Subcutaneous abdominal adipose tissue (tissue), 5 donors: ENCODE measurements around the gene HMCES.
"Not testable (repeated sequence)": the region's sequence is repeated elsewhere in the genome, so short reads cannot be mapped to it uniquely, and the experiment has no call there.

Experiments
- H3K27ac ChIP-seq: one replicate; pipeline ENCODE4 v1.7.0; 2013; ENCODE audit warnings: low read depth, mild to moderate bottlenecking, inconsistent platforms, low read length, moderate library complexity
- H3K27me3 ChIP-seq, 5 donors: one replicate each; pipeline ENCODE4 v1.7.0; 2013; ENCODE audit warnings: low read length in 5 of 5, inconsistent platforms in 1 of 5; ENCODE audit not compliant: control insufficient read depth in 5 of 5, insufficient read depth in 4 of 5
- H3K36me3 ChIP-seq, 5 donors: one replicate each; pipeline ENCODE4 v1.7.0; 2013; ENCODE audit warnings: low read length in 5 of 5; ENCODE audit not compliant: control insufficient read depth in 5 of 5, insufficient read depth in 5 of 5
- H3K4me1 ChIP-seq, 5 donors: one replicate each; pipeline ENCODE4 v1.7.0; 2013; ENCODE audit warnings: low read length in 5 of 5, mild to moderate bottlenecking in 3 of 5, moderate library complexity in 1 of 5; ENCODE audit not compliant: control insufficient read depth in 5 of 5, insufficient read depth in 5 of 5
- H3K4me3 ChIP-seq, 5 donors: one replicate each; pipeline ENCODE4 v1.7.0; 2013; ENCODE audit warnings: low read length in 5 of 5, low read depth in 1 of 5
- H3K9ac ChIP-seq, 5 donors: one replicate each; pipeline ENCODE4 v1.7.0; 2013; ENCODE audit warnings: low read length in 5 of 5, mild to moderate bottlenecking in 4 of 5, moderate library complexity in 3 of 5
- H3K9me3 ChIP-seq, 5 donors: one replicate each; pipeline ENCODE4 v1.7.0; 2013; ENCODE audit warnings: low read length in 5 of 5; ENCODE audit not compliant: control insufficient read depth in 5 of 5
- donor health status: healthy.
- donor health status: healthy.
- donor health status: healthy.
- donor health status: healthy.
- donor health status: healthy.

HMCES gene

GRCh38 chr3:129239991-129240390, 38.7 kb upstream of the HMCES start:
- peaks cover 3 to 25% (median 19%) of the 10 kb centered on the region in 5 donors for H3K4me1 ChIP-seq
- H3K9me3 ChIP-seq, result no peaks in the 10 kb centered on the region
- no peak overlapping the region for H3K27ac ChIP-seq
- H3K9ac ChIP-seq, result no peak overlapping the region
- H3K36me3 ChIP-seq, result peaks cover 0 to 3% (median 0%) of the 10 kb centered on the region in 5 donors
- no peaks in the 10 kb centered on the region for H3K27me3 ChIP-seq
- no peak overlapping the region for H3K4me3 ChIP-seq

GRCh38 chr3:129240436-129240835, 38.2 kb upstream of the HMCES start:
- H3K4me1 ChIP-seq, result peaks cover 3 to 29% (median 23%) of the 10 kb centered on the region in 5 donors
- no peaks in the 10 kb centered on the region for H3K9me3 ChIP-seq
- no peak overlapping the region for H3K27ac ChIP-seq
- H3K27me3 ChIP-seq, result no peaks in the 10 kb centered on the region
- H3K4me3 ChIP-seq, result no peak overlapping the region
- no peak overlapping the region for H3K9ac ChIP-seq
- H3K36me3 ChIP-seq, result peaks cover 0 to 3% (median 0%) of the 10 kb centered on the region in 5 donors

GRCh38 chr3:129245141-129245540, 33.5 kb upstream of the HMCES start:
- Histone ChIP-seq H3K27me3 (no peaks in the 10 kb centered on the region), H3K36me3 (peaks cover 0 to 3% (median 0%) of the 10 kb centered on the region in 5 donors), H3K9ac (peak overlapping the region in 4 of 5 donors; percentile 28 to 69 (median 47)), H3K9me3 (no peaks in the 10 kb centered on the region), H3K27ac (peak overlapping the region; percentile 75), H3K4me3 (no peak overlapping the region), H3K4me1 (peaks cover under 1 to 34% (median 27%) of the 10 kb centered on the region in 5 donors)

- H3K9me3 ChIP-seq, H3K4me3 ChIP-seq, H3K36me3 ChIP-seq, H3K27me3 ChIP-seq: not testable (repeated sequence)
- H3K27ac ChIP-seq, result peak overlapping the region; percentile 75
- peak overlapping the region in 3 of 5 donors; percentile 28 to 69 (median 64) for H3K9ac ChIP-seq
- peaks cover 0 to 34% (median 29%) of the 10 kb centered on the region in 5 donors for H3K4me1 ChIP-seq
These were observed 32.9 kb upstream of the HMCES start for GRCh38 chr3:129245641-129246306.

GRCh38 chr3:129246636-129247035, 32.0 kb upstream of the HMCES start:
- Histone ChIP-seq H3K9me3 (no peaks in the 10 kb centered on the region), H3K27me3 (no peaks in the 10 kb centered on the region), H3K4me3 (no peak overlapping the region), H3K4me1 (peaks cover 0 to 33% (median 28%) of the 10 kb centered on the region in 5 donors), H3K27ac (no peak overlapping the region), H3K9ac (no peak overlapping the region), H3K36me3 (peaks cover 0 to 3% (median 0%) of the 10 kb centered on the region in 5 donors)

- H3K27me3 ChIP-seq, result no peaks in the 10 kb centered on the region
- no peaks in the 10 kb centered on the region for H3K9me3 ChIP-seq
- H3K4me1 ChIP-seq, result peaks cover 0 to 33% (median 30%) of the 10 kb centered on the region in 5 donors
- peaks cover 7 to 17% (median 16%) of the 10 kb centered on the region in 5 donors for H3K36me3 ChIP-seq
- H3K4me3 ChIP-seq, result peak overlapping the region; percentile 96 to 100 (median 99)
- H3K9ac ChIP-seq, result peak overlapping the region; percentile 71 to 99 (median 96)
- H3K27ac ChIP-seq, result peak overlapping the region; percentile 94
These were observed 30.2 kb upstream of the HMCES start for GRCh38 chr3:129248286-129248979.

- H3K9me3 ChIP-seq, result no peaks in the 10 kb centered on the region
These were observed 29.2 kb upstream of the HMCES start, which contains the start of gene COPG1 for GRCh38 chr3:129249284-129250065. Gene COPG1, plus strand, starts transcription at chr3:129249606. Its CDS starts 104 bp downstream, at chr3:129249710.

GRCh38 chr3:129252748-129253147, 25.9 kb upstream of the HMCES start:
- Histone ChIP-seq H3K4me3 (no peak overlapping the region), H3K36me3 (peaks cover 7 to 58% (median 54%) of the 10 kb centered on the region in 5 donors), H3K4me1 (peaks cover under 1 to 47% (median 42%) of the 10 kb centered on the region in 5 donors), H3K27me3 (no peaks in the 10 kb centered on the region), H3K9me3 (no peaks in the 10 kb centered on the region), H3K27ac (peak overlapping the region; percentile 65), H3K9ac (no peak overlapping the region)

More at GRCh38 chr3:129249284-129250065, 29.2 kb upstream of the HMCES start, which contains the start of gene COPG1:
- Histone ChIP-seq H3K4me3 (peak within 1 kb of the TSS; percentile 96 to 100 (median 99)), H3K9ac (peak within 1 kb of the TSS; percentile 83 to 99 (median 96)), H3K27ac (peak within 1 kb of the TSS; percentile 94), H3K36me3 (peaks cover 7 to 26% (median 22%) of the 10 kb centered on the region in 5 donors), H3K27me3 (no peaks in the 10 kb centered on the region), H3K4me1 (peaks cover 0 to 39% (median 37%) of the 10 kb centered on the region in 5 donors)

- H3K36me3 ChIP-seq, result peaks cover 7 to 76% (median 67%) of the 10 kb centered on the region in 5 donors
These were observed 24.0 kb upstream of the HMCES start for GRCh38 chr3:129254536-129255230.

More at GRCh38 chr3:129254536-129255230, 24.0 kb upstream of the HMCES start:
- H3K9me3 ChIP-seq, result no peaks in the 10 kb centered on the region
- H3K4me3 ChIP-seq, result no peak overlapping the region
- no peaks in the 10 kb centered on the region for H3K27me3 ChIP-seq
- H3K9ac ChIP-seq, result no peak overlapping the region
- H3K4me1 ChIP-seq, result peaks cover 2 to 39% (median 33%) of the 10 kb centered on the region in 5 donors
- H3K27ac ChIP-seq, result peak overlapping the region; percentile 49
